SU-DHL-6 (cell line): ENCODE data around the gene C6orf118.

Experiments used
- CTCF ChIP-seq: fragments of 200-600 bp; sonication (generic); IDR thresholded peaks from one replicate; pipeline ENCODE4 v1.5.1; 2017; ENCODE audit warnings: antibody characterized with exemption, mild to moderate bottlenecking, low read length, moderate library complexity; ENCODE audit not compliant: insufficient read depth, poor library complexity, severe bottlenecking
- EZH2phosphoT487 ChIP-seq: fragments of 200-600 bp; sonication (generic), shearing (Covaris generic); conservative IDR thresholded peaks from 2 replicates; pipeline ENCODE4 v1.6.1; 2018; ENCODE audit warnings: mild to moderate bottlenecking, antibody characterized with exemption, low read length, moderate library complexity, mixed read lengths

- no peak for TF ChIP-seq CTCF
- no peak for TF ChIP-seq EZH2phosphoT487
These were observed 36.3 kb upstream of the C6orf118 start for GRCh38 chr6:165345700-165346099.
